ENCODE measurements around the gene CLCN6.

Gene CLCN6

GRCh38 chr1:11831945-11832725, 26.1 kb downstream of the CLCN6 start:
- DNase-seq, result no peak

GRCh38 chr1:11833497-11833896, 27.5 kb downstream of the CLCN6 start:
- no peak for DNase-seq

DNA sequence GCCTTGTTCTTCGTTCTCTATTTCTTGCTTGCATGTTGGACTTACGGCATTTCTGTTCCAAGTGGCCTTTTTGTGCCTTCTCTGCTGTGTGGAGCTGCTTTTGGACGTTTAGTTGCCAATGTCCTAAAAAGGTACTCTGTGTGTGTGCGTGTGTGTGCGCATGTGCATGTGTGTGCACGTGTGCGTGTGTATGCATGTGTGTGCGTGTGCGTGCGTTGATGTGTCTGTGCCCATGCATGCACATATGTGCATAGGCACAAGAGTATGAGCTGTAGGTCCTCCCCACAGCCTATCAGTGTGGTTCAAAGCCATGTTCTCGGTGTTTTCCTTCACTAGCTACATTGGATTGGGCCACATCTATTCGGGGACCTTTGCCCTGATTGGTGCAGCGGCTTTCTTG, 27.9 kb downstream of the CLCN6 start:
- DNase-seq, result no peak

DNA sequence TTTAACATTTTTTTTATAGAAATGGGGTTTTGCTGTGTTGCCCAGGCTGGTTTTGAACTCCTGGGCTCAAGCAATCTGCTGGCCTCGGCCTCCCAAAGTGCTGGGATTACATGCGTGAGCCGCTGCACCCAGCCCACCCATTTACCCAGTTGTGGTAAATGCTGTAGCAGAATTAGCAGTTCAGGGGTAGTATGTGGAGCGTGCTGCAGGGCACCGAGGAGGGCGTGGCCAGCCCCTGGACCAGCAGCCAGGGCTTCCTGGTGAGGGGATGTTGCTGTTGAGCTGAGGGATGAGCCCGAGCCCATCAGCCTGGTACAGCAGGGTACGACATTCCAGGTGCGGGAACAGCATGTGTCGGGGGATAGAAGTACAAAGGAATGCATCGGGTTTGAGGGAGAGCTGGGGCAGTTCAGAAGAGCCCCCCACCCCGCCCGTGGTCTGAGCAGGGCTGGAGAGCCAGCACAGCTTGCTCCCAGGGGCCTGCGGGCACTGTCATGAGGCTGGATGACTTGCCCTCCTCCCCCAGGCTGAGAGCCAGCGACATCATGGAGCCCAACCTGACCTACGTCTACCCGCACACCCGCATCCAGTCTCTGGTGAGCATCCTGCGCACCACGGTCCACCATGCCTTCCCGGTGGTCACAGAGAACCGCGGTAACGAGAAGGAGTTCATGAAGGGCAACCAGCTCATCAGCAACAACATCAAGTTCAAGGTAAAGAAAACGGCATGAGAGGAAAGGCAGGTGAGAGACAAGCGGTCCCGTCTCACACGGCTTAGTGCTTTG, 29.6 kb downstream of the CLCN6 start:
- DNase-seq, result no peak

DNA sequence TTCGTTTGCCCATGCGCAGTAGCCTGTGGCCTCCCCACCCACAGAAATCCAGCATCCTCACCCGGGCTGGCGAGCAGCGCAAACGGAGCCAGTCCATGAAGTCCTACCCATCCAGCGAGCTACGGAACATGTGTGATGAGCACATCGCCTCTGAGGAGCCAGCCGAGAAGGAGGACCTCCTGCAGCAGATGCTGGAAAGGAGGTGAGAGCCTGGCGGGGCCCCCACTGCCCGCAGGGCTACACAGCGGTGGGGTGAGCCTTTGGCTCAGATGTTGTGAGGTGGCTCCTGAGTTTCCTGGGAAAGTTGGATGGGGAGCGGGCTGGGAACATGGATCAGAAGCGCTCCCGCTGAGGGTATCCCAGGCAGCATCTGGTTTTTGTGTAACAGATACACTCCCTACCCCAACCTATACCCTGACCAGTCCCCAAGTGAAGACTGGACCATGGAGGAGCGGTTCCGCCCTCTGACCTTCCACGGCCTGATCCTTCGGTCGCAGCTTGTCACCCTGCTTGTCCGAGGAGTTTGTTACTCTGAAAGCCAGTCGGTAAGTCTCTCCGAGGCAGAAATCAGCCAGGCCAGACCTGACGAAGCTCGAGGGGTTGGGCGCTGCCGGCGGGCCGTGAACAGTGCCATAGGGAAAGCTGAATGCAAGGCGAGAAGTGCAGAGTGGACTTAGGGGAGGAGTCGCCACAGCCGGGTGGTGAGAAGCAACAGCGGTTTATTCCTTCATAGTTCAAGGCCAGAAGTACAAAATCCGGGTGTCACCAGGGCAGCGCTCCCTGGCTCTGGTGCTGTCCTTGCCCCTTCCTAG, 31.2 kb downstream of the CLCN6 start:
- no peak for DNase-seq

DNA sequence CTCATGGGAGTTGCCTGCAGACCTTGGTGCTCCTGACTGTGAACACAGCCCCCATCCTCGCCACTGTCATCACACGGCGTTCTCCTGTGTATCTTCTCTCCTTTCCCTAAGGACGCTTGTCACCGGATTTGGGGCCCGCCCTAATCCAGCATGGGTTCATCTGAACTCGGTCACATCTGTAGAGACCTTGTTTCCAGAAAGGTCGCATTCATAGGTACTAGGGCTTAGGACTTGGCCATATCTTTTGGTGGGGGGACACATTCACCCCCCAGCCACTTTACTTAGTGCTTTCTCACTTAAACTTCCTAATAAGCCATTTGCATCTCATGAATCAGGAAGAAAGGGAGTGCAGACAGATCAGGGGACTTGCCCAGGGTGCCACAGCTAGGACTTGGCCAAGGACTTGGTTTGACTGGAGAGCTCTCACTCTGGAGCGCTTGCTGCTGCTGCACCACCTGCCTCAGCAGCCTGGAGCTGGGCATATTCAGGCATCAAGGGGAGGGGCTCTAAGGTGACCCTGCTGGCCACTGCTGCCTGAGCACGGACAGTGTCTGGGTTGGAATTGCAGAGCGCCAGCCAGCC, 31.9 kb downstream of the CLCN6 start:
- no peak for DNase-seq

DNA sequence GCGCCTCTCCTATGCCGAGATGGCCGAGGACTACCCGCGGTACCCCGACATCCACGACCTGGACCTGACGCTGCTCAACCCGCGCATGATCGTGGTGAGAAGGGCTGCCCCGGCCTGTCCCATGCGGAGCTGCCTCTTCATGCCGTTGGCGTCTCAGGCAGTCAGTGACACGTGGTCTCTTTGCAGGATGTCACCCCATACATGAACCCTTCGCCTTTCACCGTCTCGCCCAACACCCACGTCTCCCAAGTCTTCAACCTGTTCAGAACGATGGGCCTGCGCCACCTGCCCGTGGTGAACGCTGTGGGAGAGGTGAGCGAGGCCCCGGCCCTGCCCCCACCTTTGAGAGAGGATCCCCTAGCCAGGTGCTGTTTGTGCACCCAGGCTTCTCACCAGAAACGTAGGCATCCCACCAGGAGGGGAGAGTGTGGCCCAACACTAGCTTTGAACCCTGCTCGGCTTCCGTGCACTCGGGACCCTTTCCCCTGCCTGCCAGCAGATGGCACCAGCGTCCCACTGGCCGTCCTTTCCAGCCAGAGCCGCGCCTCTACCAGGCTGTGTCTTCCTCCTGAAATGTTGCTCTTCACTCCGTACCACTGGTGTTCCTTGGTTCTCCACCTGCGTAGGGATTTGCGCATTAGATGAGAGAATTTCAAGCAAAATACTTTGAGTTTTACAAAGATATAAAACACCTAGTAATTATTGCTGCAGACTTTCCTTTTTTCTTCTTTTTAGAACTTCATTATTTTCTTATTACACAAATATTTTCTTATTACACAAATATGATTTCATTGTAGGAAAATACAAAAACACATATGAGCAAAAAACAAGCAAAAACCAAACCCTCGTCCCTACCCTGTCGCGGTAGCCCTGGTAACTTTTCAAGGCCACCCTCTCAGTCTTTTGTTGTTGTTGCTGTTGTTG, 32.6 kb downstream of the CLCN6 start:
- peak; percentile 84 for DNase-seq

- no peak for DNase-seq
Observed at GRCh38 chr1:11839727-11840705, 34.0 kb downstream of the CLCN6 start.

GRCh38 chr1:11841245-11842153, 35.5 kb downstream of the CLCN6 start:
- no peak for DNase-seq

- DNase-seq, result peak; percentile 67
Observed at GRCh38 chr1:11842154-11843041, 36.4 kb downstream of the CLCN6 start.

DNA sequence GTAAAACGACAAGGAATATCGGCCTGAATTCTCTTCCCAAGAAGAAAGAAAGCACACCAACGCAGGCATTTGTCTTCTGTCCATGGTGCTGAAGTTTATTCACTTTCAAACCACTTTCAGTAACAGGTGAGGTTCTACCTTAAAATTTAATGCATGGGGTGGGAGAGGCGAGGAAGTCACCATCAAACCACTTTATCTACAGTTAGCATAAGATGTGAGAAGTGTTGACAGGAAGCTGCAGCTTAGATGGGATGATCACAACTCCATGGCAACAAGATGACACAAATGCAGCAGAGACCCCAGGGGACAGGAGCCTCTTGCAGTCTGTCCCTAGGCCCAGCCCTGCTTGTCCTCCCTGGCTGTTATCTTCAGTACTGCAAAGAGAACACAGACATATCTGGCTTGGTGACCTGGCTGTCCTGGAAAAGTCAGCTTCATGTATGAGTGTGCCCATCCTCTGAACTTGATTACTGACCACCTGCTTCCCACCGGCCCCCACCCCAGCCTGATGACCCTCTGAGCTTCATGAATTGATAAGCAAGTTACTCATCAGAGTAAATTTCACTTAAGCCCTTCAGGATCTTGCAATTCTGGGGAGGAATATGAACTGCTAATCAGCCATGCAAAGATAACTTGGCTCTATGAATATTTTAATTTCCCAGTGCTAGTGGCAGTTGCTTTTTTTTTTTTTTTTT, 39.8 kb downstream of the CLCN6 start:
- DNase-seq, result no peak

DNA sequence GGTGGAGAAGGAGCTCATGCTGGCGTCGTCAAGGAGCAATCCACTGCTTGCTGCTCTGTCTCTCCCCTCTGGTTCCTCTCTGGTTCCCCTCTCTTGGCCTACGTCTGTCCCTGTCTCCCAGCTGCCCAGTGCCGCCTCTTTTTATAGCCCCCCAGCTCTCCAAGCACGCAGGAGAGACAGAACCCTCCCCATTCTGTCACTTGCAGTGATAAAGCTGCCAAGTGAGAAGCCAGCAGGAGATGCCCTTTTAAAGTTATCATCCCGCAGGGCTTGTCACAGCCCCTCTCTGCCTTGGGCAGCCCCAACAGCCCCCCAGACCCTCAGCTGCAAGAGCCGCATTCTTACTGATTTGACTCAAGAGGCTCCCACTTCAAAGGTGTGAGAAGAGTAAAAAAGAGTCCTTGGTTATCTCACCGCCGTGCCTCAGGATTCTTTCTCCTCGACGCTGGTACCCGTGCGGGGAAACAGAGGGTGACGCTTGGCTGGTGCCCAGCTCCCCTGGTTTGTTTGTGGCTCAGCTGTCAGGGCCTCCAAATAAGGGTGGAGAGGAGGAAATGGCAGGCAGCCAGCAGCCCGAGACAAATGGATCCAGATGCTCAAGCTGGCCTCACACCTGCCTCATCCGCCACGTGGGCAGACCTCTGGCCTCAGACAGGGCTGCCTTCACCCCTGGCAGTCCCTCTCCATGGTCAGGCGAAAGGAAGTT, 41.8 kb downstream of the CLCN6 start, which contains the start of gene NPPA:
Gene NPPA (minus strand): TSS at position 117 of the 706 bp plus-strand sequence. CDS start 99 bp downstream, at position 18.
- peak; percentile 46 for DNase-seq

GRCh38 chr1:11848373-11848700, 42.3 kb downstream of the CLCN6 start:
- DNase-seq, result no peak

- DNase-seq, result no peak
Observed at GRCh38 chr1:11850156-11850555, 44.2 kb downstream of the CLCN6 start.

GRCh38 chr1:11851180-11851579, 45.2 kb downstream of the CLCN6 start:
- no peak for DNase-seq

DNA sequence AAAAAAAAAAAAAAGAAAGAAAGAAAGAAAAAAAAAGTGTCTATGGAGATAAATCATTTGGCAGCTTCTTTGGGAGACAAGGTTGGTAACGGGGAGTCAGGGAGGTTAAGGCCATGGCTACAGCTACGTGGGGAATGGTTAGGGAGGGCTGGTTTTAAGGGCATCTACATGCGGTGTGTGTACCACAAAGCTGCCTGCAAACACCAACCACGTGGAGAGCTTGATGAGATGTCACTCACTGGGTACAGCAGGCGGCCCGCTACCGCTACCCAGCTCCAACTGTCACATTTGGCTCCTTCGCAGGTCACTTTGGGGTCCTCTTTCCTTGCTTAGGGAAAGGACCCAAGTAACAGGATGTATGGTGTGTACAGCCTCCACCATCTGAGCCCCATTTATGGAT, 48.5 kb downstream of the CLCN6 start:
- no peak for DNase-seq

DNA sequence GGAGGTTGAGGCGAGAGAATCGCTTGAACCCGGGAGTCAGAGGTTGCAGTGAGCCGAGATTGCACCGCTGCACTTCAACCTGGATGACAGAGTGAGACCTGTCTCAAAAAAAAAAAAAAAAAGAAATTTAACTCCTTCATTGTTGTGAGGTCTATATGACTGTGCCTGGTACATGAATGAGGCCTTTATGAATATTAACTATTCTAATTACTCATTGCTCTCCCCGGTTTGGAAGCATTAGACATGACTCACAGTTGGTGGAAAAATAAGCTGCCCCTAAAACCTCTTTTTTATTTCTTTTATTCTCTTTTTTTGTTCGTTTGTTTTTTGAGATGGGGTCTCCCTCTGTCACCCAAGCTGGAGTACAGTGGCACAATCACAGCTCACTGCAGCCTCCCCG, 49.4 kb downstream of the CLCN6 start:
- DNase-seq, result no peak

Measured in femur (tissue), 1 donor.